LNCAP (cell line): ENCODE results near the gene USP53.

Source experiments
- CTCF ChIP-seq: fragments of 450-650 bp; IDR thresholded peaks from 2 replicates; pipeline ENCODE4 v1.5.1; 2017; ENCODE audit warnings: mild to moderate bottlenecking

The USP53 gene

GRCh38 chr4:119210775-119211174 is 1.7 kb upstream of the USP53 start:
- no peak for TF ChIP-seq CTCF

- no peak for TF ChIP-seq CTCF
These were observed 663 bp upstream of the USP53 start for GRCh38 chr4:119211867-119212233.

GRCh38 chr4:119212964-119213606 is 572 bp downstream of the USP53 start:
- peak; percentile 50 for TF ChIP-seq CTCF

- TF ChIP-seq CTCF, result no peak
These were observed 5.6 kb downstream of the USP53 start for GRCh38 chr4:119218093-119218492.

- TF ChIP-seq CTCF, result no peak
These were observed 8.9 kb downstream of the USP53 start for GRCh38 chr4:119221412-119221811.

- TF ChIP-seq CTCF, result no peak
These were observed 15.2 kb downstream of the USP53 start for GRCh38 chr4:119227690-119228089.

- TF ChIP-seq CTCF, result no peak
These were observed 15.9 kb downstream of the USP53 start for GRCh38 chr4:119228406-119228805.
